ENCODE results near the gene KDM7A. TPM values are rescaled to one million over a fixed set of nuclear protein-coding genes. Genes with fewer than 3 reads are reported as not detected.

The KDM7A gene
- total and polyA plus RNA-seq, 8 donors = 2.3 to 49.8 (median 17.9) TPM

- TF ChIP-seq, protein P1, sequence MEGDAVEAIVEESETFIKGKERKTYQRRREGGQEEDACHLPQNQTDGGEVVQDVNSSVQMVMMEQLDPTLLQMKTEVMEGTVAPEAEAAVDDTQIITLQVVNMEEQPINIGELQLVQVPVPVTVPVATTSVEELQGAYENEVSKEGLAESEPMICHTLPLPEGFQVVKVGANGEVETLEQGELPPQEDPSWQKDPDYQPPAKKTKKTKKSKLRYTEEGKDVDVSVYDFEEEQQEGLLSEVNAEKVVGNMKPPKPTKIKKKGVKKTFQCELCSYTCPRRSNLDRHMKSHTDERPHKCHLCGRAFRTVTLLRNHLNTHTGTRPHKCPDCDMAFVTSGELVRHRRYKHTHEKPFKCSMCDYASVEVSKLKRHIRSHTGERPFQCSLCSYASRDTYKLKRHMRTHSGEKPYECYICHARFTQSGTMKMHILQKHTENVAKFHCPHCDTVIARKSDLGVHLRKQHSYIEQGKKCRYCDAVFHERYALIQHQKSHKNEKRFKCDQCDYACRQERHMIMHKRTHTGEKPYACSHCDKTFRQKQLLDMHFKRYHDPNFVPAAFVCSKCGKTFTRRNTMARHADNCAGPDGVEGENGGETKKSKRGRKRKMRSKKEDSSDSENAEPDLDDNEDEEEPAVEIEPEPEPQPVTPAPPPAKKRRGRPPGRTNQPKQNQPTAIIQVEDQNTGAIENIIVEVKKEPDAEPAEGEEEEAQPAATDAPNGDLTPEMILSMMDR (IDR thresholded peaks at IDR 0.05) = no peak
- TF ChIP-seq EP300 (IDR thresholded peaks at IDR 0.05) = no peak
- TF ChIP-seq POLR2AphosphoS5 (IDR thresholded peaks at IDR 0.05) = no peak
- TF ChIP-seq POLR2A (IDR thresholded peaks at IDR 0.05) = no peak
- intact Hi-C loops (cut with DNase I; ENCODE audit: low total_unique reads) = no loop called here
- WGBS, 5 donors = 76 to 91% (median 89%) methylated on average over 3 of the region's 3 CpGs
- peaks cover 0 to 23% (median 6%) of the 10 kb centered on the region in 4 donors for H3K4me1 ChIP-seq
- peaks cover 0 to 3% (median 0%) of the 10 kb centered on the region in 4 donors for H3K36me3 ChIP-seq
- no peak overlapping the region for H3K4me3 ChIP-seq
- H3K27ac ChIP-seq = no peak overlapping the region
- DNase-seq = no peak
- H3K27me3 ChIP-seq = no peaks in the 10 kb centered on the region
- no peaks in the 10 kb centered on the region for H3K9me3 ChIP-seq
These were observed 32.8 kb downstream of the KDM7A start for GRCh38 chr7:140143997-140144396.

DNA sequence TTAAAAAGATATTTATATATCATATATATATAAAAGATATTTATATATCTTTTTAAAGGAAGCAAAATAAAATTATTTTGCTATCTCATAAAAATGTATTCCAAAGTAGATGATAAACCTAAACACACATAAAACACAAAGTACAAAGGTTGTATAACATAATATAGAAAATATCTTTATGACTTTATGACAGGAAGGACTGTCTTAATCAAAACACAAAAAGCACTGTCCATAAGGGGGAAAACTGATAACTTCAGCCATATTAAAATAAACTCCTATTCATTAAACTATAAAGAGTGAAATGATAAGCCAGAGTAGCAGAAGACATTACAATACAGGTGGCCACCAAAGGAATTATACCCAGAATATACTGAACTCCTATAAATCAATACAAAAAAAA lies 34.8 kb downstream of the KDM7A start:
- Histone ChIP-seq H3K27me3 (no peaks in the 10 kb centered on the region), H3K36me3 (peaks cover 0 to 13% (median 9%) of the 10 kb centered on the region in 4 donors), H3K4me1 (peaks cover 0 to 13% (median 0%) of the 10 kb centered on the region in 4 donors), H3K9me3 (no peaks in the 10 kb centered on the region), H3K4me3 (no peak overlapping the region), H3K27ac (no peak overlapping the region)
- DNase-seq = no peak
- intact Hi-C loops (cut with DNase I; ENCODE audit: low total_unique reads) = no loop called here
- TF ChIP-seq, protein P1 (IDR thresholded peaks at IDR 0.05) = no peak
- TF ChIP-seq POLR2A (IDR thresholded peaks at IDR 0.05) (no peak), POLR2AphosphoS5 (IDR thresholded peaks at IDR 0.05) (no peak), EP300 (IDR thresholded peaks at IDR 0.05) (no peak)

DNA sequence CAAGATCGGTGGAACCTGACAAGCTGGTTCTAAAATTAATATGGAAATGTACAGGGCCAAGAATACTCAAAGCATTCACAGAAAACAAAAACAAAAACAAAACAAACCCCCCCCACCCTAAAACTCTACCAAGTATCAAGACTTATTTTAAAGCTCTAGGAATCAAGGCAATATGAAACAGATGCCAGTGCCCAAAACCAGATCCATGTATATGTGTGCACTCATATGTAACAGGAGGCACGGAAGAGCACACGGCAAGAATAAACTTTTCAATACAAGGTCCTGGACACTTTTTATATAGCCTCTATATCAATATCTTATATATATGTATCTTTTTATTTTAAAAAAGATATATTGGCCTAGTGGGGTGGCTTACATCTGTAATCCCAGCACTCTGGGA lies 35.5 kb downstream of the KDM7A start:
- intact Hi-C loops (cut with DNase I; ENCODE audit: low total_unique reads) = no loop called here
- no peak for DNase-seq

DNA sequence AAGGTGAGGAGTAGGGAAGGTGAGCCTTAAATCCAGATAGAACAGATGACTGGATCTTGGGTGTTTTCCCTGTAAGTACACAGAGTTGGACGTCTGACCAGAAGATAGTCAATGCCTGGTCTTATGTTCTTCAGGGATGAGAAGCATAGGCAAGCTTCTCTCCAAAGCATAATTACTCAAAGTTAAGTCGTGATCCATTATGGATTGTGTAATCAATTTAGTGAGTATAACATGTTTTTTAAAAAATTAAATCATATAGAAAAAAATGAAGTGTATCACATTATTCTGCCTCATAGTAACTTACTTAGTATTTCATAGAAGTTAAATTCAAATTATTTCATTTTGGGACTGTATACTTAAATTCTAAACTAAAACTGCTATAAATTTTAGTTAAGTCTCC lies 39.7 kb downstream of the KDM7A start:
- no peak overlapping the region for H3K4me3 ChIP-seq
- WGBS, 5 donors = 65 to 89% (median 72%) methylated on average over 2 of the region's 2 CpGs
- no peak for DNase-seq
- no peaks in the 10 kb centered on the region for H3K9me3 ChIP-seq
- peaks cover 0 to 6% (median 0%) of the 10 kb centered on the region in 4 donors for H3K4me1 ChIP-seq
- no peaks in the 10 kb centered on the region for H3K27me3 ChIP-seq
- TF ChIP-seq POLR2A (IDR thresholded peaks at IDR 0.05) (no peak), POLR2AphosphoS5 (IDR thresholded peaks at IDR 0.05) (no peak), EP300 (IDR thresholded peaks at IDR 0.05) (no peak)
- TF ChIP-seq, protein P1 (IDR thresholded peaks at IDR 0.05) = no peak
- peaks cover 9 to 31% (median 30%) of the 10 kb centered on the region in 4 donors for H3K36me3 ChIP-seq
- H3K27ac ChIP-seq = no peak overlapping the region
- intact Hi-C loops (cut with DNase I; ENCODE audit: low total_unique reads) = no loop called here

More for the DNA sequence above, 35.5 kb downstream of the KDM7A start:
- WGBS, 5 donors = 87 to 95% (median 95%) methylated on average over 3 of the region's 3 CpGs
- Histone ChIP-seq H3K27ac (no peak overlapping the region), H3K4me3 (no peak overlapping the region), H3K27me3 (no peaks in the 10 kb centered on the region), H3K9me3 (no peaks in the 10 kb centered on the region), H3K4me1 (peaks cover 0 to 9% (median 0%) of the 10 kb centered on the region in 4 donors), H3K36me3 (peaks cover 0 to 18% (median 13%) of the 10 kb centered on the region in 4 donors)
- TF ChIP-seq POLR2A (IDR thresholded peaks at IDR 0.05) = no peak
- TF ChIP-seq POLR2AphosphoS5 (IDR thresholded peaks at IDR 0.05) = no peak
- no peak for TF ChIP-seq EP300 (IDR thresholded peaks at IDR 0.05)

GRCh38 chr7:140136073-140136472 lies 40.7 kb downstream of the KDM7A start:
- Histone ChIP-seq H3K27ac (no peak overlapping the region), H3K4me3 (no peak overlapping the region), H3K4me1 (peaks cover 0 to 6% (median 0%) of the 10 kb centered on the region in 4 donors), H3K36me3 (peaks cover 9 to 41% (median 40%) of the 10 kb centered on the region in 4 donors), H3K9me3 (no peaks in the 10 kb centered on the region), H3K27me3 (no peaks in the 10 kb centered on the region)
- TF ChIP-seq, protein P1 (IDR thresholded peaks at IDR 0.05) = no peak
- no peak for TF ChIP-seq POLR2AphosphoS5 (IDR thresholded peaks at IDR 0.05)
- no peak for TF ChIP-seq POLR2A (IDR thresholded peaks at IDR 0.05)
- no peak for TF ChIP-seq EP300 (IDR thresholded peaks at IDR 0.05)
- no peak for DNase-seq
- intact Hi-C loops (cut with DNase I; ENCODE audit: low total_unique reads) = no loop called here
